HCT116 (cell line): ENCODE measurements around the gene AHI1. TPM values are rescaled to one million over a fixed set of nuclear protein-coding genes. Genes with fewer than 3 reads are reported as not detected.

Experiments
- ATAC-seq: fragments of 200-7000 bp; cut with Tn5 transposase; 2 replicates; pipeline ENCODE4 v1.9.1; 2020; ENCODE audit warnings: mild to moderate bottlenecking, moderate library complexity
- BruUV-seq: library from RNA; stranded (reverse); fragments of 400-500 nt; replicated peaks from 2 replicates; lab custom pipeline; 2021; lab: Mats Ljungman, UMichigan
- CTCF ChIA-PET: fragments of 300-600 bp; sonication (Branson Sonifier 250); formaldehyde crosslinking; loops from one replicate; lab custom pipeline; 2021; ENCODE audit warnings: antibody characterized with exemption; lab: Charles Lee
- POLR2A ChIA-PET: fragments of 300-600, 350-600 bp; sonication (Branson Sonifier 250); formaldehyde crosslinking; loops from one replicate; lab custom pipeline; 2021; ENCODE audit warnings: antibody characterized with exemption; lab: Charles Lee
- RAD21 ChIA-PET, 2 experiments: fragments of 300-600 bp; sonication (Branson Sonifier 250); formaldehyde crosslinking; loops; one replicate each; lab custom pipeline; 2023; ENCODE audit warnings: low total read pairs in 2 of 2; ENCODE audit not compliant: uncharacterized antibody in 2 of 2, unreplicated experiment in 2 of 2, low non-redundant PET in 1 of 2; lab: Charles Lee
- DNase-seq: peaks from one replicate; pipeline ENCODE4 v3.0.0-alpha.2; 2010; ENCODE audit warnings: low read depth, low spot score
- H2AFZ ChIP-seq: fragments of 200-600 bp; shearing (Covaris generic), sonication (generic); 2 replicates; pipeline ENCODE4 v1.6.1; 2017; ENCODE audit warnings: low read depth, mixed run types, mixed read lengths, antibody characterized with exemption, low read length; ENCODE audit not compliant: poor library complexity, severe bottlenecking
- H3K27ac ChIP-seq: 2 replicates; pipeline ENCODE4 v1.5.1; 2012; ENCODE audit warnings: low read depth, low read length
- H3K27me3 ChIP-seq: fragments of 200-600 bp; sonication (generic); 2 replicates; pipeline ENCODE4 v1.6.1; 2016; ENCODE audit warnings: mixed run types, low read length, mixed read lengths; ENCODE audit not compliant: insufficient read depth
- H3K36me3 ChIP-seq, 2 experiments: fragments of 200-500 bp in 1 of 2; fragments of 200-600 bp in 1 of 2; sonication (Bioruptor generic) in 1 of 2; sonication (generic) in 1 of 2; 2 replicates each; pipeline versions ENCODE4 v1.5.1 to v1.6.1; 2014 to 2016; ENCODE audit warnings: low read length in 2 of 2, inconsistent platforms in 1 of 2, mixed read lengths in 1 of 2, mixed run types in 1 of 2; ENCODE audit not compliant: insufficient read depth in 2 of 2, control insufficient read depth in 1 of 2
- H3K4me1 ChIP-seq, 2 experiments: fragments of 200-600 bp in 1 of 2; sonication (generic) in 1 of 2; 2 replicates each; pipeline versions ENCODE4 v1.5.1 to v1.6.1; 2012 to 2017; ENCODE audit warnings: low read length in 2 of 2, inconsistent platforms in 1 of 2, mild to moderate bottlenecking in 1 of 2, mixed read lengths in 1 of 2, mixed run types in 1 of 2, moderate library complexity in 1 of 2; ENCODE audit not compliant: insufficient read depth in 2 of 2, control insufficient read depth in 1 of 2
- H3K4me2 ChIP-seq: fragments of 200-600 bp; sonication (generic); 2 replicates; pipeline ENCODE4 v1.6.1; 2017; ENCODE audit warnings: mixed run types, low read length, mixed read lengths
- H3K4me3 ChIP-seq, 2 experiments: fragments of 200-600 bp in 1 of 2; sonication (generic) in 1 of 2; replicated peaks in 1 of 2; 2 replicates each; pipeline ENCODE4 v1.5.1; 2011 to 2016; ENCODE audit warnings: low read length in 2 of 2, control low read depth in 1 of 2, low read depth in 1 of 2, mild to moderate bottlenecking in 1 of 2, mixed read lengths in 1 of 2, mixed run types in 1 of 2
- H3K79me2 ChIP-seq: fragments of 200-600 bp; sonication (generic); 2 replicates; pipeline ENCODE4 v1.6.1; 2017; ENCODE audit warnings: mild to moderate bottlenecking, mixed run types, low read length, moderate library complexity, mixed read lengths; ENCODE audit not compliant: insufficient read depth
- H3K9ac ChIP-seq: fragments of 200-600 bp; sonication (generic); 2 replicates; pipeline ENCODE4 v1.6.1; 2016; ENCODE audit warnings: low read length, mixed read lengths
- H3K9me2 ChIP-seq: fragments of 200-600 bp; sonication (generic), shearing (Covaris generic); 2 replicates; pipeline ENCODE4 v1.6.1; 2017; ENCODE audit warnings: mixed run types, mild to moderate bottlenecking, moderate library complexity; ENCODE audit not compliant: insufficient read depth
- H3K9me3 ChIP-seq, 2 experiments: fragments of 200-500 bp in 1 of 2; fragments of 200-600 bp in 1 of 2; sonication (Bioruptor generic) in 1 of 2; sonication (generic) in 1 of 2; 2 replicates each; pipeline ENCODE4 v1.6.1; 2014 to 2017; ENCODE audit warnings: low read length in 2 of 2, mixed read lengths in 2 of 2, inconsistent platforms in 1 of 2, low read depth in 1 of 2, mild to moderate bottlenecking in 1 of 2, mixed run types in 1 of 2, moderate library complexity in 1 of 2; ENCODE audit not compliant: control insufficient read depth in 1 of 2, insufficient read depth in 1 of 2
- H4K20me1 ChIP-seq: fragments of 200-600 bp; sonication (generic), shearing (Covaris generic); 2 replicates; pipeline ENCODE4 v1.6.1; 2017; ENCODE audit warnings: mixed run types, mild to moderate bottlenecking, moderate library complexity; ENCODE audit not compliant: insufficient read depth
- CBX3 ChIP-seq: IDR thresholded peaks from 2 replicates; pipeline ENCODE4 v1.6.1; 2012; ENCODE audit warnings: low read depth
- ELF1 ChIP-seq: IDR thresholded peaks from 2 replicates; pipeline ENCODE4 v1.6.1; 2012; ENCODE audit warnings: low read depth, borderline replicate concordance
- FOSL1 ChIP-seq: IDR thresholded peaks from 2 replicates; pipeline ENCODE4 v1.6.1; 2012; ENCODE audit warnings: low read depth
- JUND ChIP-seq: IDR thresholded peaks from 2 replicates; pipeline ENCODE4 v1.6.1; 2012
- POLR2A ChIP-seq: IDR thresholded peaks from 2 replicates; pipeline ENCODE4 v1.7.0; 2011; ENCODE audit warnings: borderline replicate concordance; ENCODE audit not compliant: insufficient read depth, insufficient read length; ENCODE audit errors: extremely low read depth
- RAD21 ChIP-seq: IDR thresholded peaks from 2 replicates; pipeline ENCODE4 v1.6.1; 2012; ENCODE audit warnings: low read depth, mild to moderate bottlenecking
- SIN3A ChIP-seq: IDR thresholded peaks from 2 replicates; pipeline ENCODE4 v1.6.1; 2012; ENCODE audit warnings: low read depth
- SP1 ChIP-seq: IDR thresholded peaks from 2 replicates; pipeline ENCODE4 v1.6.1; 2012; ENCODE audit warnings: low read depth
- TCF7L2 ChIP-seq: IDR thresholded peaks from 2 replicates; pipeline ENCODE4 v1.7.0; 2011; ENCODE audit warnings: borderline replicate concordance, inconsistent platforms; ENCODE audit not compliant: insufficient read depth, insufficient read length; ENCODE audit errors: extremely low read depth
- YY1 ChIP-seq: IDR thresholded peaks from 2 replicates; pipeline ENCODE4 v1.6.1; 2011; ENCODE audit warnings: low read length, low read depth, moderate library complexity, mild to moderate bottlenecking; ENCODE audit not compliant: insufficient replicate concordance; ENCODE audit errors: extremely low read depth
- ZFX ChIP-seq: fragments of 450-650 bp; IDR thresholded peaks from 2 replicates; pipeline ENCODE4 v1.6.1; 2017
- intact Hi-C: fragments of 100-400 bp; cut with micrococcal nuclease; formaldehyde crosslinking; loops from 2 replicates; pipeline ENCODE4 v1.10.0; 2022
- total RNA-seq: library from RNA; stranded (reverse); gene quantifications from one replicate; pipeline ENCODE4 v1.2.1, GENCODE V29; 2021; ENCODE audit not compliant: unreplicated experiment
- TF ChIP-seq, protein P1 (sequence below): IDR thresholded peaks from 2 replicates; pipeline ENCODE4 v1.6.1; 2012; ENCODE audit warnings: low read depth
- TF ChIP-seq, protein P2 (sequence below): IDR thresholded peaks from 2 replicates; pipeline ENCODE4 v1.6.1; 2011; ENCODE audit warnings: mild to moderate bottlenecking, low read length, moderate library complexity; ENCODE audit not compliant: insufficient replicate concordance; ENCODE audit errors: extremely low read depth
- TF ChIP-seq, protein P3 (sequence below), 3 experiments: fragments of 200-600 bp in 1 of 3; sonication (generic) in 1 of 3; IDR thresholded peaks in 2 of 3; conservative IDR thresholded peaks in 1 of 3; 2 replicates each; pipeline ENCODE4 v1.5.1; 2012 to 2017; ENCODE audit warnings: low read depth in 2 of 3, low read length in 2 of 3, antibody characterized with exemption in 1 of 3, borderline replicate concordance in 1 of 3, control low read depth in 1 of 3, mild to moderate bottlenecking in 1 of 3, mixed read lengths in 1 of 3, mixed run types in 1 of 3, moderate library complexity in 1 of 3; ENCODE audit not compliant: insufficient read depth in 1 of 3

The AHI1 gene
- total RNA-seq, 1 experiment from 2014 or later, result 29.6 TPM

DNA sequence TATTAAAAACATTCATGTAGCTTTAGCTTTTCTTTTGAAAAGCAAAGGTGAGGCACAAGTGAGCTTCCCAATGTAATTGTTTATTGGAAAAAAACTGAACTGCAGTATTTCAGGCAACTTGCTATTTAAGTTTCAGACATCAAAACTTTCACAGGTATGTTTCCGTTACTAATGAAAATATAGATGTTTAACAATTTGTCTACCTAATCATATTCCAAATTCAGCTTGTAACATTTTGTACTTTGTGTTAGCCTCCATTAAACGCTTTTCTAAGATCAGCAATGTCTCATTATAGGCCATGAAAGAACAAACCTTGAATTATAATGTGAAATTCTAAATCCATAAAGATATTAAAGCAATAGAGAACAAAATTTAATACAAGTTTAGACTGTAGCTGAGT, 69.5 kb downstream of the AHI1 start (continued):
- TF ChIP-seq, protein P1, sequence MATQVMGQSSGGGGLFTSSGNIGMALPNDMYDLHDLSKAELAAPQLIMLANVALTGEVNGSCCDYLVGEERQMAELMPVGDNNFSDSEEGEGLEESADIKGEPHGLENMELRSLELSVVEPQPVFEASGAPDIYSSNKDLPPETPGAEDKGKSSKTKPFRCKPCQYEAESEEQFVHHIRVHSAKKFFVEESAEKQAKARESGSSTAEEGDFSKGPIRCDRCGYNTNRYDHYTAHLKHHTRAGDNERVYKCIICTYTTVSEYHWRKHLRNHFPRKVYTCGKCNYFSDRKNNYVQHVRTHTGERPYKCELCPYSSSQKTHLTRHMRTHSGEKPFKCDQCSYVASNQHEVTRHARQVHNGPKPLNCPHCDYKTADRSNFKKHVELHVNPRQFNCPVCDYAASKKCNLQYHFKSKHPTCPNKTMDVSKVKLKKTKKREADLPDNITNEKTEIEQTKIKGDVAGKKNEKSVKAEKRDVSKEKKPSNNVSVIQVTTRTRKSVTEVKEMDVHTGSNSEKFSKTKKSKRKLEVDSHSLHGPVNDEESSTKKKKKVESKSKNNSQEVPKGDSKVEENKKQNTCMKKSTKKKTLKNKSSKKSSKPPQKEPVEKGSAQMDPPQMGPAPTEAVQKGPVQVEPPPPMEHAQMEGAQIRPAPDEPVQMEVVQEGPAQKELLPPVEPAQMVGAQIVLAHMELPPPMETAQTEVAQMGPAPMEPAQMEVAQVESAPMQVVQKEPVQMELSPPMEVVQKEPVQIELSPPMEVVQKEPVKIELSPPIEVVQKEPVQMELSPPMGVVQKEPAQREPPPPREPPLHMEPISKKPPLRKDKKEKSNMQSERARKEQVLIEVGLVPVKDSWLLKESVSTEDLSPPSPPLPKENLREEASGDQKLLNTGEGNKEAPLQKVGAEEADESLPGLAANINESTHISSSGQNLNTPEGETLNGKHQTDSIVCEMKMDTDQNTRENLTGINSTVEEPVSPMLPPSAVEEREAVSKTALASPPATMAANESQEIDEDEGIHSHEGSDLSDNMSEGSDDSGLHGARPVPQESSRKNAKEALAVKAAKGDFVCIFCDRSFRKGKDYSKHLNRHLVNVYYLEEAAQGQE, result no peak
- TF ChIP-seq TCF7L2, result no peak
- no peak for TF ChIP-seq ZFX

DNA sequence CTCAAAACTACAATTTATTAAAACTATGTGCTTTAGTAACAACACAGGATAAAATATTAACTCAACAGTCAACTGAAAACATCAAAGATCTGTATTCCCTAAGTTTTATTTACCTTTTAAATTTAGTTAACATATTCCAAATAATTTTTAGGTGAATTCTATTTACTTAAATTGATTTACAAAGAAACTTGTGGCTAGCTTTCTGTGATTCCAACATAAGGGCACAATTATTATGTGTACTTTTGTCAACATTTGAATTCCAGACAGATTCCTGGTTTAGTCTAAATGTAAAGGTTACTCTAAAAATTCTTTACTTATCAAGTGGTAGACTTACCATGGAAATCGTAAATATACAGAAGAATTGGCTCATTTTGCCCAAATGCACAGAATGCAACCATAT, 70.7 kb downstream of the AHI1 start:
- Histone ChIP-seq H3K27me3 (no peaks in the 10 kb centered on the region), H3K27ac (no peak overlapping the region), H2AFZ (no peak overlapping the region), H4K20me1 (0 out of 2 replicates have a peak, but pooled peaks cover 5% of the 10 kb centered on the region), H3K36me3 (no peaks in the 10 kb centered on the region; a peak in 1 of 4 replicates), H3K4me1 (no peaks in the 10 kb centered on the region), H3K4me2 (no peak overlapping the region), H3K9me2 (no peaks in the 10 kb centered on the region), H3K4me3 (no peak overlapping the region), H3K9ac (no peak overlapping the region), H3K79me2 (no peaks in the 10 kb centered on the region), H3K9me3 (no peaks in the 10 kb centered on the region)
- POLR2A ChIA-PET, result no interaction called here
- RAD21 ChIA-PET, result no interaction called here
- CTCF ChIA-PET, result no interaction called here
- intact Hi-C loops, result loop anchor here (1.0 kb wide), 1 partner anchor 282 kb away; no protein-coding TSS in a partner anchor
- no peak for ATAC-seq
- no TSS peak for BruUV-seq
- no peak for DNase-seq
- no peak for TF ChIP-seq CBX3
- TF ChIP-seq, protein P1, result no peak
- TF ChIP-seq, protein P2, sequence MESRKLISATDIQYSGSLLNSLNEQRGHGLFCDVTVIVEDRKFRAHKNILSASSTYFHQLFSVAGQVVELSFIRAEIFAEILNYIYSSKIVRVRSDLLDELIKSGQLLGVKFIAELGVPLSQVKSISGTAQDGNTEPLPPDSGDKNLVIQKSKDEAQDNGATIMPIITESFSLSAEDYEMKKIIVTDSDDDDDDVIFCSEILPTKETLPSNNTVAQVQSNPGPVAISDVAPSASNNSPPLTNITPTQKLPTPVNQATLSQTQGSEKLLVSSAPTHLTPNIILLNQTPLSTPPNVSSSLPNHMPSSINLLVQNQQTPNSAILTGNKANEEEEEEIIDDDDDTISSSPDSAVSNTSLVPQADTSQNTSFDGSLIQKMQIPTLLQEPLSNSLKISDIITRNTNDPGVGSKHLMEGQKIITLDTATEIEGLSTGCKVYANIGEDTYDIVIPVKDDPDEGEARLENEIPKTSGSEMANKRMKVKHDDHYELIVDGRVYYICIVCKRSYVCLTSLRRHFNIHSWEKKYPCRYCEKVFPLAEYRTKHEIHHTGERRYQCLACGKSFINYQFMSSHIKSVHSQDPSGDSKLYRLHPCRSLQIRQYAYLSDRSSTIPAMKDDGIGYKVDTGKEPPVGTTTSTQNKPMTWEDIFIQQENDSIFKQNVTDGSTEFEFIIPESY, result no peak
- TF ChIP-seq POLR2A, result no peak
- TF ChIP-seq SP1, result no peak
- TF ChIP-seq YY1, result no peak
- TF ChIP-seq, protein P3, sequence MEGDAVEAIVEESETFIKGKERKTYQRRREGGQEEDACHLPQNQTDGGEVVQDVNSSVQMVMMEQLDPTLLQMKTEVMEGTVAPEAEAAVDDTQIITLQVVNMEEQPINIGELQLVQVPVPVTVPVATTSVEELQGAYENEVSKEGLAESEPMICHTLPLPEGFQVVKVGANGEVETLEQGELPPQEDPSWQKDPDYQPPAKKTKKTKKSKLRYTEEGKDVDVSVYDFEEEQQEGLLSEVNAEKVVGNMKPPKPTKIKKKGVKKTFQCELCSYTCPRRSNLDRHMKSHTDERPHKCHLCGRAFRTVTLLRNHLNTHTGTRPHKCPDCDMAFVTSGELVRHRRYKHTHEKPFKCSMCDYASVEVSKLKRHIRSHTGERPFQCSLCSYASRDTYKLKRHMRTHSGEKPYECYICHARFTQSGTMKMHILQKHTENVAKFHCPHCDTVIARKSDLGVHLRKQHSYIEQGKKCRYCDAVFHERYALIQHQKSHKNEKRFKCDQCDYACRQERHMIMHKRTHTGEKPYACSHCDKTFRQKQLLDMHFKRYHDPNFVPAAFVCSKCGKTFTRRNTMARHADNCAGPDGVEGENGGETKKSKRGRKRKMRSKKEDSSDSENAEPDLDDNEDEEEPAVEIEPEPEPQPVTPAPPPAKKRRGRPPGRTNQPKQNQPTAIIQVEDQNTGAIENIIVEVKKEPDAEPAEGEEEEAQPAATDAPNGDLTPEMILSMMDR (IDR thresholded peaks at IDR 0.05 in 2 of 3, conservative IDR thresholded peaks at IDR 0.05 in 1 of 3; ENCODE audit: borderline replicate concordance in 1 of 3, insufficient read depth in 1 of 3, low read depth in 2 of 3, low read length in 2 of 3), result no peak
- no peak for TF ChIP-seq SIN3A
- no peak for TF ChIP-seq FOSL1
- TF ChIP-seq JUND, result no peak
- TF ChIP-seq ELF1, result no peak
- TF ChIP-seq RAD21, result no peak
